ENCODE measurements around the gene FPR3. TPM values are rescaled to one million over a fixed set of nuclear protein-coding genes. Genes with fewer than 3 reads are reported as not detected.

Gene FPR3
- total and polyA plus RNA-seq, 9 of the 15 experiments (the other 6 are each of a cell fraction or from before 2014, with no cell fraction given), result 0.08 to 0.51 (median 0.22) TPM; not detected in 1

GRCh38 chr19:51800473-51801244 is 5.7 kb downstream of the FPR3 start (continued):
- TF ChIP-seq RREB1 (CRISPR knock-in tag; IDR thresholded peaks at IDR 0.05) (0 out of 2 replicates have a peak, but pooled peaks have one; percentile 34), GATA2 (CRISPR knock-in tag; IDR thresholded peaks at IDR 0.05) (peak; percentile 89), FOXA3 (CRISPR knock-in tag; conservative IDR thresholded peaks at IDR 0.05 in 1 of 2, IDR thresholded peaks at IDR 0.05 in 1 of 2) (peak in 1 of 2 experiments; percentile 54; a peak in 2 of 4 replicates), DACH1 (IDR thresholded peaks at IDR 0.05; ENCODE audit: partially characterized antibody) (no peak), LEF1 (IDR thresholded peaks at IDR 0.05) (peak; percentile 82), ZEB2 (IDR thresholded peaks at IDR 0.05) (0 out of 2 replicates have a peak, but pooled peaks have one; percentile 56), HDAC3 (IDR thresholded peaks at IDR 0.05; ENCODE audit: borderline replicate concordance, partially characterized antibody) (peak; percentile 88), RHOXF2B (CRISPR knock-in tag; conservative IDR thresholded peaks at IDR 0.05) (0 out of 2 replicates have a peak, but pooled peaks have one; percentile 51), RBM22 (IDR thresholded peaks at IDR 0.05; ENCODE audit: low read depth, low read length, poor library complexity, severe bottlenecking) (no peak), CXXC5 (CRISPR knock-in tag; IDR thresholded peaks at IDR 0.05) (peak; percentile 85), NELFE (IDR thresholded peaks at IDR 0.05; ENCODE audit: insufficient read depth, insufficient read length) (no peak), BCOR (IDR thresholded peaks at IDR 0.05) (peak; percentile 87), NR4A1 (CRISPR knock-in tag; IDR thresholded peaks at IDR 0.05) (peak; percentile 92), NR4A1 (tag; IDR thresholded peaks at IDR 0.05) (peak; percentile 78), ZNF253 (CRISPR knock-in tag; conservative IDR thresholded peaks at IDR 0.05) (no peak), NEUROD1 (IDR thresholded peaks at IDR 0.05; ENCODE audit: borderline replicate concordance, low read depth, low read length, partially characterized antibody) (peak; percentile 87)
- TF ChIP-seq, protein P1, sequence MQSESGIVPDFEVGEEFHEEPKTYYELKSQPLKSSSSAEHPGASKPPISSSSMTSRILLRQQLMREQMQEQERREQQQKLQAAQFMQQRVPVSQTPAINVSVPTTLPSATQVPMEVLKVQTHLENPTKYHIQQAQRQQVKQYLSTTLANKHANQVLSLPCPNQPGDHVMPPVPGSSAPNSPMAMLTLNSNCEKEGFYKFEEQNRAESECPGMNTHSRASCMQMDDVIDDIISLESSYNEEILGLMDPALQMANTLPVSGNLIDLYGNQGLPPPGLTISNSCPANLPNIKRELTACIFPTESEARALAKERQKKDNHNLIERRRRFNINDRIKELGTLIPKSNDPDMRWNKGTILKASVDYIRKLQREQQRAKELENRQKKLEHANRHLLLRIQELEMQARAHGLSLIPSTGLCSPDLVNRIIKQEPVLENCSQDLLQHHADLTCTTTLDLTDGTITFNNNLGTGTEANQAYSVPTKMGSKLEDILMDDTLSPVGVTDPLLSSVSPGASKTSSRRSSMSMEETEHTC (IDR thresholded peaks at IDR 0.05), result peak; percentile 97
- TF ChIP-seq, protein P2, sequence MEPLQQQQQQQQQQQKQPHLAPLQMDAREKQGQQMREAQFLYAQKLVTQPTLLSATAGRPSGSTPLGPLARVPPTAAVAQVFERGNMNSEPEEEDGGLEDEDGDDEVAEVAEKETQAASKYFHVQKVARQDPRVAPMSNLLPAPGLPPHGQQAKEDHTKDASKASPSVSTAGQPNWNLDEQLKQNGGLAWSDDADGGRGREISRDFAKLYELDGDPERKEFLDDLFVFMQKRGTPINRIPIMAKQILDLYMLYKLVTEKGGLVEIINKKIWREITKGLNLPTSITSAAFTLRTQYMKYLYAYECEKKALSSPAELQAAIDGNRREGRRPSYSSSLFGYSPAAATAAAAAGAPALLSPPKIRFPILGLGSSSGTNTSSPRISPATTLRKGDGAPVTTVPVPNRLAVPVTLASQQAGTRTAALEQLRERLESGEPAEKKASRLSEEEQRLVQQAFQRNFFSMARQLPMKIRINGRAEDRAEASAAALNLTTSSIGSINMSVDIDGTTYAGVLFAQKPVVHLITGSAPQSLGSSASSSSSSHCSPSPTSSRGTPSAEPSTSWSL (CRISPR knock-in tag; IDR thresholded peaks at IDR 0.05; ENCODE audit: borderline replicate concordance), result no peak; the same call in 1 of the 2 replicates
